PFSK-1 (cell line): Measurements from ENCODE around the gene JPT2.
A peak's percentile ranks its signal among the peaks of the same experiment; 100 is the strongest.

ENCODE experiments used
- FOXP2 ChIP-seq: optimal IDR thresholded peaks from 2 replicates; pipeline ENCODE3; 2011; ENCODE audit warnings: borderline replicate concordance, control low read depth, inconsistent platforms; ENCODE audit not compliant: insufficient read depth; ENCODE audit errors: extremely low read length, extremely low read depth
- POLR2AphosphoS5 ChIP-seq: IDR thresholded peaks from 2 replicates; pipeline ENCODE4 v1.6.1; 2012; ENCODE audit warnings: low read depth, mild to moderate bottlenecking, control low read depth, low read length, moderate library complexity
- REST ChIP-seq, 2 experiments: IDR thresholded peaks; 2 replicates each; pipeline versions ENCODE4 v1.6.1 to v1.8.0; 2011 to 2012; ENCODE audit warnings: low read depth in 2 of 2, low read length in 2 of 2, control low read depth in 1 of 2, inconsistent platforms in 1 of 2, mild to moderate bottlenecking in 1 of 2, moderate library complexity in 1 of 2; ENCODE audit not compliant: insufficient read depth in 1 of 2
- SIN3A ChIP-seq: IDR thresholded peaks from 2 replicates; pipeline ENCODE4 v1.6.1; 2012; ENCODE audit warnings: mild to moderate bottlenecking, low read length, moderate library complexity, borderline replicate concordance; ENCODE audit not compliant: insufficient read depth
- TAF1 ChIP-seq: IDR thresholded peaks from 2 replicates; pipeline ENCODE4 v1.6.1; 2012; ENCODE audit warnings: low read length, control low read depth, borderline replicate concordance; ENCODE audit not compliant: insufficient read depth

Gene JPT2

GRCh38 chr16:1700246-1700645 lies 22.2 kb downstream of the JPT2 start:
- TF ChIP-seq TAF1 (no peak), POLR2AphosphoS5 (no peak), SIN3A (no peak), FOXP2 (no peak), REST (IDR thresholded peaks at IDR 0.05; ENCODE audit: insufficient read depth in 1 of 2, low read depth in 2 of 2, low read length in 2 of 2) (no peak)

DNA sequence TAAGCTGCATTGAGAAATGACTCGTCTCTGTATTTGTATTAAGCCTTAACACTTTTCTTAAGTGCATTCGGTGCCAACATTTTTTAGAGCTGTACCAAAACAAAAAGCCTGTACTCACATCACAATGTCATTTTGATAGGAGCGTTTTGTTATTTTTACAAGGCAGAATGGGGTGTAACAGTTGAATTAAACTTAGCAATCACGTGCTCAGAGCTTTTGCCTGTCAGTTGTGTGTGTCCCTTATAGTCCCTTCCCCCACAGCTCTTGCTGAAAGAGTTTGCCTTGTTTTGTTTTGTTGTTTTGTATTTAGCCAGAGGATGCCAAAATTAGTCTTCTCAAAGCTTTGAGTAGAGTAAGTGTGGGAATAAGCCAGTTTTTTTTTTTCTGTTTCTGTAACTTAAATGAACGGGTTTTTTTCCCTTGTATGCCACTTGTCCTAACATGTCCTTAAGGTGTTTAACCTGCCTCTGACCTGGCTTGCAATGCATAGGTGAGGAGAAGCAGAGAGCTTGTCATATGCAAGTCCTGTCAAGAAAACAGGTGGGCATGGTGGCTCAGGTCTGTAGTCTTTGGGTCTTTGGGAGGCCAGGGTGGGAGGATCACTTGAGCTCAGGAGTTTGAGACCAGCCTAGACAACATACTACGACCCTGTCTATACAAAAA lies 23.3 kb downstream of the JPT2 start:
- TF ChIP-seq FOXP2: no peak
- TF ChIP-seq SIN3A: no peak
- TF ChIP-seq TAF1: no peak
- TF ChIP-seq POLR2AphosphoS5: no peak
- no peak for TF ChIP-seq REST (IDR thresholded peaks at IDR 0.05; ENCODE audit: insufficient read depth in 1 of 2, low read depth in 2 of 2, low read length in 2 of 2)

- TF ChIP-seq TAF1 (peak; percentile 86), REST (IDR thresholded peaks at IDR 0.05; ENCODE audit: insufficient read depth in 1 of 2, low read depth in 2 of 2, low read length in 2 of 2) (0 out of 4 replicates have a peak, but pooled peaks of 1 of the 2 experiments have one; percentile 16), FOXP2 (peak; percentile 80), POLR2AphosphoS5 (peak; percentile 91; the same call in 1 of the 2 replicates), SIN3A (0 out of 2 replicates have a peak, but pooled peaks have one; percentile 45)
These were observed 27.8 kb downstream of the JPT2 start, which contains the start of gene MAPK8IP3 for GRCh38 chr16:1705688-1706385. Gene MAPK8IP3 (plus strand): TSS chr16:1706195. CDS start chr16:1706340, 145 bp downstream.

DNA sequence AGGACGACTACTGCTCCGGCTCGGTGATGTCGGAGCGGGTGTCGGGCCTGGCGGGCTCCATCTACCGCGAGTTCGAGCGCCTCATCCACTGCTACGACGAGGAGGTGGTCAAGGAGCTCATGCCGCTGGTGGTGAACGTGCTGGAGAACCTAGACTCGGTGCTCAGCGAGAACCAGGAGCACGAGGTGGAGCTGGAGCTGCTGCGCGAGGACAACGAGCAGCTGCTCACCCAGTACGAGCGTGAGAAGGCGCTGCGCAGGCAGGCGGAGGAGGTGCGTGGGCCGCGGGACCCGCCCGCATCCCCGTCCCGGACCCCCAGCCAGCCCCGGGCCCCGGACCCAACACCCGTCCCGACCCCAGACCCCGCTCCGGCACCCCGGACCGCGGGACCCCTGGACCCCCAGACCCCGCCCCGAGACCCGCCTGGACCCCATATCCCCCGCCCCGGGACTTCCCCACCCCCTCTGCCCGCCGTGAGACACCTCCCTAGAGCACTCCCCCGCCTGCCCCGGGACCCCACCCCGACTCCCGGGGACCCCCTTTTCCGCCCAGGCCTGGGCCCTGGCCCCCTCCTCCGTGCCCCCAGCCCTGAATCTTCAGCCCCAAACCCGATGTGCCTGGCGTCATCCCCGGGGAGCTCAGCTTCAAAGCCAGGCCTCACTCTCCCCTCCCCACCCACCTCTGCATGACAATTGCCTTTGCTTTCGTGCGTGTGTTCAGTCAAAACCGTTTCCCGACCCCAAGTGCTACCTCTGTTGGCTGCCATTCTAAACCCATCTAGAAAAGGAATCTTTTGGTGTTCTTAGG lies 28.5 kb downstream of the JPT2 start:
- TF ChIP-seq FOXP2: no peak
- TF ChIP-seq TAF1: no peak
- TF ChIP-seq REST (IDR thresholded peaks at IDR 0.05; ENCODE audit: insufficient read depth in 1 of 2, low read depth in 2 of 2, low read length in 2 of 2): no peak
- no peak for TF ChIP-seq POLR2AphosphoS5
- no peak for TF ChIP-seq SIN3A
